ENCODE data around the gene ZNF564.

The ZNF564 gene

GRCh38 chr19:12596927-12597548 is 45.8 kb upstream of the ZNF564 start:
- TF ChIP-seq ZFP30 (CRISPR knock-in tag; IDR thresholded peaks at IDR 0.05) = no peak
- no peak for TF ChIP-seq POU6F1 (CRISPR knock-in tag; IDR thresholded peaks at IDR 0.05; ENCODE audit: borderline replicate concordance, low read depth)
- TF ChIP-seq ARNTL (CRISPR knock-in tag; IDR thresholded peaks at IDR 0.05; ENCODE audit: borderline replicate concordance, low read depth) = no peak
- TF ChIP-seq CSRNP3 (CRISPR knock-in tag; IDR thresholded peaks at IDR 0.05) = no peak
- TF ChIP-seq TSHZ2 (CRISPR knock-in tag; IDR thresholded peaks at IDR 0.05) = no peak
- no peak for TF ChIP-seq TCF4 (CRISPR knock-in tag; IDR thresholded peaks at IDR 0.05; ENCODE audit: borderline replicate concordance)
- no peak for TF ChIP-seq ZFP3 (CRISPR knock-in tag; IDR thresholded peaks at IDR 0.05)
- no peak for TF ChIP-seq ZNF565 (CRISPR knock-in tag; conservative IDR thresholded peaks at IDR 0.05; ENCODE audit: low read depth)
- no peak for TF ChIP-seq ISL1 (CRISPR knock-in tag; IDR thresholded peaks at IDR 0.05)
- no peak for TF ChIP-seq CSDC2 (CRISPR knock-in tag; IDR thresholded peaks at IDR 0.05)
- TF ChIP-seq RARB (CRISPR knock-in tag; IDR thresholded peaks at IDR 0.05) = no peak
- TF ChIP-seq TOX (CRISPR knock-in tag; IDR thresholded peaks at IDR 0.05; ENCODE audit: borderline replicate concordance) = no peak
- no peak for TF ChIP-seq BACH2 (CRISPR knock-in tag; IDR thresholded peaks at IDR 0.05; ENCODE audit: borderline replicate concordance)
- TF ChIP-seq, protein P1, sequence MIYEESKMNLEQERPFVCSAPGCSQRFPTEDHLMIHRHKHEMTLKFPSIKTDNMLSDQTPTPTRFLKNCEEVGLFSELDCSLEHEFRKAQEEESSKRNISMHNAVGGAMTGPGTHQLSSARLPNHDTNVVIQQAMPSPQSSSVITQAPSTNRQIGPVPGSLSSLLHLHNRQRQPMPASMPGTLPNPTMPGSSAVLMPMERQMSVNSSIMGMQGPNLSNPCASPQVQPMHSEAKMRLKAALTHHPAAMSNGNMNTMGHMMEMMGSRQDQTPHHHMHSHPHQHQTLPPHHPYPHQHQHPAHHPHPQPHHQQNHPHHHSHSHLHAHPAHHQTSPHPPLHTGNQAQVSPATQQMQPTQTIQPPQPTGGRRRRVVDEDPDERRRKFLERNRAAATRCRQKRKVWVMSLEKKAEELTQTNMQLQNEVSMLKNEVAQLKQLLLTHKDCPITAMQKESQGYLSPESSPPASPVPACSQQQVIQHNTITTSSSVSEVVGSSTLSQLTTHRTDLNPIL (CRISPR knock-in tag; IDR thresholded peaks at IDR 0.05; ENCODE audit: low read depth) = no peak
- no peak for ATAC-seq

DNA sequence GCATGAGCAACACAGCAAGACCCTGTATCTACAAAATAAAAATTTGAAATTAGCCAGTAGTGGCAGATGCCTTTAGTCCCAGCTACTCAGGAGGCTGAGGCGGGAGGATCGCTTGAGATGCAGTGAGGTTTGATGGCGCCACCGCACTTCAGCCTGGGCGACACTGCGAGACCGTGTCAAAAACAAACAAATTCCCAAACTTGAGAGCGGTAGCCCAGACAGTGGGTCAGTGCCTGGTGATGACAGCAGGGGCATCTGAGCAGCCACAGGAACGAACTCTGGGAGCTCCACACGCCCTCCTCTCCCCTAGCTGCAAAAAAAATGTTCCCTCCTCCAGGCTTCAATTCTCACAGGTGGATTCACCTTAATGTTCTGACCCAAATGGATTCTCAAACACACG is 45.2 kb upstream of the ZNF564 start:
- no peak for ATAC-seq
- TF ChIP-seq CSDC2 (CRISPR knock-in tag; IDR thresholded peaks at IDR 0.05) = no peak
- no peak for TF ChIP-seq OSR1 (CRISPR knock-in tag; IDR thresholded peaks at IDR 0.05)
- no peak for TF ChIP-seq GLIS3 (CRISPR knock-in tag; IDR thresholded peaks at IDR 0.05)
- no peak for TF ChIP-seq ZFP30 (CRISPR knock-in tag; IDR thresholded peaks at IDR 0.05)
- no peak for TF ChIP-seq ZNF8 (CRISPR knock-in tag; IDR thresholded peaks at IDR 0.05)
- no peak for TF ChIP-seq TCF4 (CRISPR knock-in tag; IDR thresholded peaks at IDR 0.05; ENCODE audit: borderline replicate concordance)
- TF ChIP-seq ZNF565 (CRISPR knock-in tag; conservative IDR thresholded peaks at IDR 0.05; ENCODE audit: low read depth) = no peak
- no peak for TF ChIP-seq SNAI2 (CRISPR knock-in tag; IDR thresholded peaks at IDR 0.05)

- TF ChIP-seq CSRNP3 (CRISPR knock-in tag; IDR thresholded peaks at IDR 0.05) = no peak
- TF ChIP-seq, protein P1 (CRISPR knock-in tag; IDR thresholded peaks at IDR 0.05; ENCODE audit: low read depth) = no peak
- TF ChIP-seq SNAI2 (CRISPR knock-in tag; IDR thresholded peaks at IDR 0.05) = no peak
- no peak for TF ChIP-seq ZFP3 (CRISPR knock-in tag; IDR thresholded peaks at IDR 0.05)
- no peak for TF ChIP-seq ZNF70 (CRISPR knock-in tag; IDR thresholded peaks at IDR 0.05)
- no peak for TF ChIP-seq TOX (CRISPR knock-in tag; IDR thresholded peaks at IDR 0.05; ENCODE audit: borderline replicate concordance)
- TF ChIP-seq PATZ1 (CRISPR knock-in tag; IDR thresholded peaks at IDR 0.05; ENCODE audit: borderline replicate concordance) = no peak
- no peak for TF ChIP-seq ZNF8 (CRISPR knock-in tag; IDR thresholded peaks at IDR 0.05)
- TF ChIP-seq RARB (CRISPR knock-in tag; IDR thresholded peaks at IDR 0.05) = no peak
- no peak for TF ChIP-seq OSR1 (CRISPR knock-in tag; IDR thresholded peaks at IDR 0.05)
- no peak for TF ChIP-seq ESRRG (CRISPR knock-in tag; IDR thresholded peaks at IDR 0.05)
- no peak for TF ChIP-seq GLIS3 (CRISPR knock-in tag; IDR thresholded peaks at IDR 0.05)
- TF ChIP-seq CSDC2 (CRISPR knock-in tag; IDR thresholded peaks at IDR 0.05) = no peak
- ATAC-seq = no peak
Measured at GRCh38 chr19:12581100-12581499, 29.8 kb upstream of the ZNF564 start.
